Endometrial microvascular endothelial cells (primary cell): Measurements from ENCODE around the gene UTP15. TPM values are rescaled to one million over a fixed set of nuclear protein-coding genes. Genes with fewer than 3 reads are reported as not detected.

Experiments used
- in situ Hi-C: cut with HindIII; loops from 2 replicates; pipeline ENCODE4 v1.10.0; 2017; ENCODE audit warnings: low sequenced_read_pairs, low pct_unique_long_range_greater_than_20kb; ENCODE audit errors: inconsistent ontology term
- total RNA-seq: library from RNA; depleted of rRNA; stranded (reverse); fragments of >200 nt; gene quantifications from one replicate; pipeline ENCODE4 v1.2.3, GENCODE V29; 2015; ENCODE audit errors: inconsistent ontology term

The UTP15 gene
- total RNA-seq, 1 donor from 2014 or later = 28.2 TPM

GRCh38 chr5:73558950-73559349 lies 6.6 kb upstream of the UTP15 start:
- in situ Hi-C loops = no loop called here

- in situ Hi-C loops = no loop called here
Measured at GRCh38 chr5:73564018-73564417, 1.5 kb upstream of the UTP15 start.

- in situ Hi-C loops = no loop called here
Measured at GRCh38 chr5:73564675-73565074, 868 bp upstream of the UTP15 start.

- in situ Hi-C loops = no loop called here
Measured at GRCh38 chr5:73565969-73566547, 515 bp downstream of the UTP15 start.

GRCh38 chr5:73582285-73583145 lies 17.0 kb downstream of the UTP15 start:
- in situ Hi-C loops = no loop called here

GRCh38 chr5:73587923-73588322 lies 22.4 kb downstream of the UTP15 start:
- in situ Hi-C loops = no loop called here

GRCh38 chr5:73591102-73591695 lies 25.7 kb downstream of the UTP15 start:
- in situ Hi-C loops = no loop called here

GRCh38 chr5:73591698-73592501 lies 26.4 kb downstream of the UTP15 start:
- in situ Hi-C loops = no loop called here

GRCh38 chr5:73592551-73592950 lies 27.0 kb downstream of the UTP15 start:
- in situ Hi-C loops = no loop called here

GRCh38 chr5:73596705-73597328 lies 31.3 kb downstream of the UTP15 start:
- in situ Hi-C loops = no loop called here

- in situ Hi-C loops = no loop called here
Measured at GRCh38 chr5:73599380-73599779, 33.8 kb downstream of the UTP15 start.

GRCh38 chr5:73603998-73604397 lies 38.5 kb downstream of the UTP15 start:
- in situ Hi-C loops = no loop called here

GRCh38 chr5:73605223-73606087 lies 39.9 kb downstream of the UTP15 start:
- in situ Hi-C loops = no loop called here

GRCh38 chr5:73606206-73606753 lies 40.7 kb downstream of the UTP15 start:
- in situ Hi-C loops = no loop called here

- in situ Hi-C loops = no loop called here
Measured at GRCh38 chr5:73607228-73607627, 41.7 kb downstream of the UTP15 start.

- in situ Hi-C loops = no loop called here
Measured at GRCh38 chr5:73612799-73613198, 47.3 kb downstream of the UTP15 start.

GRCh38 chr5:73615085-73615484 lies 49.5 kb downstream of the UTP15 start:
- in situ Hi-C loops = no loop called here

- in situ Hi-C loops = no loop called here
Measured at GRCh38 chr5:73615947-73616346, 50.4 kb downstream of the UTP15 start.
